HG03439 (cell line): ENCODE data around the gene SCAP.
"Not testable (repeated sequence)": the region's sequence is repeated elsewhere in the genome, so short reads cannot be mapped to it uniquely, and the experiment has no call there.

Experiments
- ATAC-seq: cut with Tn5 transposase; IDR thresholded peaks from one replicate; pipeline ENCODE4 v1.9.1; 2021; ENCODE audit warnings: mild to moderate bottlenecking, moderate library complexity; ENCODE audit not compliant: unreplicated experiment

The SCAP gene

GRCh38 chr3:47482366-47482765 lies 6.6 kb upstream of the SCAP start:
- no peak for ATAC-seq

DNA sequence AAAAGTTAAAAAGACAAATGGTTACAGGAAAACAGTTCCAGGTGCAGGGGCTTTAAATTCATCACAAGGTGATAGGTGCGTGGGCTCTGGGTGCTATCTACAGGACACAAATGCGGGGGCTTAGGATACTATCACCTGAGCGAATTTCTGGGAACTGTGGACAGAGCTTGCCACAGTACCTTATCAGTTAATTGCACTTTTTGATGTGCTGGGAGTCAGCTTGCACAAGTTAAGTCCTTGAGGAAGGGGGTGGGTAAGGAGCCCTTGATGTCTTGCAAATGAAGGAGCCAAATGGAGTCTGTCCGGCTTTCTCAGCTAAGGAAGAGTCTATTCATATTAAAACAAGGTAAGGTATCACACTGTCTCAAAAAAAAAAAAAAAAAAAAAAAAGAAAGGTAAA lies 6.0 kb upstream of the SCAP start:
- ATAC-seq: not testable (repeated sequence)

DNA sequence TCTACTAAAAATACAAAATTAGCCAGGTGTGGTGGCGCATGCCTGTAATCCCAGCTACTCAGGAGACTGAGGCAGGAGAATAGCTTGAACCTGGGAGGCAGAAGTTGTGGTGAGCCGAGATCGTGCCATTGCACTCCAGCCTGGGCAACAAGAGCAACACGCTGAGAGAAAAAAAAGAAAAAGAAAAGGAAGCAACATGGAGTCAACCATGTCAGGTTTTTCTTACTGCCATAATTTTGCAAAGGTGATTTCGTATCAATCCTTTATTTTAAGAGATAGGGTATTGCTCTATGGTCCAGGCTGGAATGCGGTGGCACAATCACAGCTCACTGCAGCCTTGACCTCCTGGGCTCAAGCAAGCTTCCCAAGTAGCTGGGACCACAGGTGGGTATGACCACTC lies 4.5 kb upstream of the SCAP start:
- not testable (repeated sequence) for ATAC-seq

GRCh38 chr3:47479826-47480160 lies 4.1 kb upstream of the SCAP start:
- no peak for ATAC-seq

- no peak for ATAC-seq
These were observed 2.3 kb upstream of the SCAP start for GRCh38 chr3:47478022-47478421.

DNA sequence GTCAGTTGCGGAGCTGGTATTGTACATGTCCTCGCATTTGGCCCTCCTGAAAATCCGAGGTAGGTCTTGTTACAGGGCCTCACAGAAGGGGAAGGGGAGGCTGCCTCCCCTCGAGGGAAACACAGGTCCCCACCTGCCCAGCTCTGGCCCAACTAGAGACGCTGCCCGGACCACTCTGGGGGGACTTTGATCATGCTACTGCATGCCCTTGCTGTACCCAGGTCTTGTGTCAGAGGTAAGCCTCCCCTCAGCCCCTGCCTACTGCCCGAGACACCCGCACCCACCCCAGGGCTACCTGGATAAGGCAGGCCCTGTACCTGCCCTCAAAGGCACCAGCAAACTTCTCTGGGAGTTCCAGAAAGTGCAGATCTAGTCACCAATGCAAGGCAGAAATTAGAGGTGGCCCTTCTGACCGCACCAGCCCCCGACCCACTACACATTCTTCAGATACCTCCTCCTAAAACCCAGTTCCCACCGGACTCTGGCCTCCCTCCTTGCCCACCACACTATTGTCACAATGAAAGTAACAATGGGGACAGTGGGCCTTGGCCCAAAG lies 981 bp upstream of the SCAP start:
- no peak for ATAC-seq

DNA sequence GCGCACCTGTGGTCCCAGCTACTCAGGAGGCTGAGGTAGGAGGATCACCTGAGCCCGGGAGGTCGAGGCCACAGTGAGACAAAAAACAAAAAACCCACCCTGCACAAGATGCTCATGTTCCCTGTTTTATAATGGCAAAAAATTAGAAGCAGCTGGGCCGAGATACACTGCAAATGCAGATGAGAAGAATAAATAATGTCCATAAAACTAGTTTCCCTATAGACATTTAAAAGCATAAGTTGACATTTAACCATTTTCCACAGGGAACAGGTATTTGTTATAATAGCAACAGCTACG lies 537 bp upstream of the SCAP start:
- no peak for ATAC-seq

DNA sequence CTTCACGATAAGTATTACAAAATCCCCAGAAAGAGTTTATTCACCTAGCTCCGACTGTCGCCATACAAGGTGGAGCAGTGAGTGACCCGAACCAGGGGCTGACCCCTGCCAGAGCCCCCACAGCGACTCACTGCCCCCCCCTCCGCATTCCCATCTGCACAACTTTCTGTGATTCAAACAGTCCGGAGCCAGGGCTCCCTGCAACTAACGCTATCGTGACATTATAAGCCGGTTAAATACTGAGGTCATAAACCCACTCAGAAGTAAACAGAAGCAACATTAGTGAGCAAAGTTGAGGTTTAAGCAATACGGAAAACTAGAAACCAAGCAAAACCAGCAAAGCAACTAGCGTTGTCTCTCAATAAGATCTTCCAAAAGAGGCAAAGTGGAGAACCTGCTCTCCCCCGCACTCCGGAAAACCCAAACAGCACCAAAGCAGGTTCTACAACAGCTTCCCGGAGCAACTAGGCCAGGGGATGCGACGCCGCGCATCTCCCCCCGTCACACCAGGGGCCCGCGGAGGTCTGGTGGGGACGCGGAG lies 642 bp downstream of the SCAP start:
- no peak for ATAC-seq

- ATAC-seq: no peak
These were observed 2.4 kb downstream of the SCAP start for GRCh38 chr3:47473391-47473790.

- no peak for ATAC-seq
These were observed 6.1 kb downstream of the SCAP start for GRCh38 chr3:47469616-47470015.

DNA sequence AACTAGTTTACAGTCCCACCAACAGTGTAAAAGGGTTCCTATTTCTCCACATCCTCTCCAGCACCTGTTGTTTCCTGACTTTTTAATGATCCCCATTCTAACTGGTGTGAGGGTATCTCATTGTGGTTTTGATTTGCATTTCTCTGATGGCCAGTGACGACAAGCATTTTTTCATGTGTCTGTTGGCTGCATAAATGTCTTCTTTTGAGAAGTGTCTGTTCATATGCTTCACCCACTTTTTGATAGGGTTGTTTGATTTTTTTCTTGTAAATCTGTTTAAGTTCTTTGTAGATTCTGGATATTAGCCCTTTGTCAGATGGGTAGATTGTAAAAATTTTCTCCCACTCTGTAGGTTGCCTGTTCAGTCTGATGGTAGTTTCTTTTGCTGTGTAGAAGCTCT lies 7.4 kb downstream of the SCAP start:
- not testable (repeated sequence) for ATAC-seq

DNA sequence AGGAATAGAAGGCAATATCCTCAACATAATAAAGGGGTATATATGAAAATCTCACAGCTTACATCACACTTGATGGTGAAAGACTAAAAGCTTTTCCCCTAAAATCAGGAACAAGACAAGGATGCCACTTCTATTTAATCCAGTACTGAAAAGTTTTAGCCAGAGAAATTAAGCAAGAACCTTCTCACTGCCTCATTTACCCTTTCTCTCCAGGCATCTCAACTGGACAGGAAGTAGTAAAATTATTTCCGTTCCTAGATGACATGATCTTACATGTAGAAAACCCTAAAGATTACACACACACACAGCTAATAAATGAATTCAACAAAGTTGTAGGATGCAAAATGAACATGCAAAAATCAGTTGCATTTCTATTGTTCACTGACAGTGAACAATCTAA lies 11.2 kb downstream of the SCAP start:
- no peak for ATAC-seq

DNA sequence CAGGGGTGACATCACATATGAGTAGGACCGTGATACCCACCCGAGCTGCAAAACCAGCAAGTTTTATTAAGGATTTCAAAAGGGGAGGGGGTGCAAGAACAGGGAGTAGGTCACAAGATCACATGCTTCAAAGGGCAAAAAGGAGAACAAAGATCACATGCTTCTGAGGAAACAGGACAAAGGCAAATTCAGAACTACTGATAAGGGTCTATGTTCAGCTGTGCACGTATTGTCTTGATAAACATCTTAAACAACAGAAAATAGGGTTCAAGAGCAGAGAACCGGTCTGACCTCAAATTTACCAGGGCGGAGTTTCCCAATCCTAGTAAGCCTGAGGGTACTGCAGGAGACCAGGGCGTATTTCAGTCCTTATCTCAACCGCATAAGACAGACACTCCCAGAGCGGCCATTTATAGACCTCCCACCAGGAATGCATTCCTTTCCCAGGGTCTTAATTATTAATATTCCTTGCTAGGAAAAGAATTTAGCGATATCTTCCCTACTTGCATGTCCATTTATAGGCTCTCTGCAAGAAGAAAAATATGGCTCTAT lies 16.1 kb downstream of the SCAP start:
- ATAC-seq: not testable (repeated sequence)

GRCh38 chr3:47456984-47457383 lies 18.8 kb downstream of the SCAP start:
- no peak for ATAC-seq

GRCh38 chr3:47455806-47456452 lies 19.8 kb downstream of the SCAP start:
- no peak for ATAC-seq

DNA sequence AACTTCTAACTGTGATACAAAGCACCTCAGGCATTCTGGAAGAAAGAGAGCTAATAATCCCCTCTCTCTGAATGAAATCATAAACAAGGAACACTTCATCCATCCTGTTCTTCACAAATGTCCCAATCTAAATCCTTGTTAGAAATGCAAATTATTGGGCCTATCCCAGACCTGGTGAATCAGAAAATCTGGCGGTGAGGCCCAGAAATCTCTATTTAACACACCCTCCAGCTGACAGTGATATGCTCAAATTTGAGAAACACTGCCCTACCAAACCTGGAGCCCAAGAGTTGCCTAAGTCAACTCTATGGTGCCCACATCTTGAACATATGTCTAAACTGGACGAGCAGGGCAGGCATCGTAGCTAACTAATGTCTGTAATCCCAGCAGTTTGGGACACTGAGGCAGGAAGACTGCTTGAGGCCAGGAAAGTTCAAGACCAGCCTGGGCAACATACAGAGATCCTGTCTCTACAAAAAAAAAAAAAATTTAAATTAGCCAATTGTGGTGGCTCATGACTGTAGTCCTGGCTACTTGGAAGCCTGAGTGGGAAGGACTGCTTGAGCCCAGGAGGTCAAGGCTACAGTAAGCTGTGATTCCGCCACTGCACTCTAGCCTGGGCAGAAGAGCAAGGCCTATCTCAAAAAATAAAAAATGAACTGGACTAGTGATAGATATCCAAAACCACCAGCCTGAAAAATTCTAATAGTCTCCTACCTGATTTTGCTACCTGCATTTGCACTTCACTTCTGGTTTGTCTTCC lies 23.1 kb downstream of the SCAP start:
- ATAC-seq: no peak

GRCh38 chr3:47444103-47444502 lies 31.6 kb downstream of the SCAP start:
- no peak for ATAC-seq

GRCh38 chr3:47443611-47443995 lies 32.1 kb downstream of the SCAP start:
- no peak for ATAC-seq

DNA sequence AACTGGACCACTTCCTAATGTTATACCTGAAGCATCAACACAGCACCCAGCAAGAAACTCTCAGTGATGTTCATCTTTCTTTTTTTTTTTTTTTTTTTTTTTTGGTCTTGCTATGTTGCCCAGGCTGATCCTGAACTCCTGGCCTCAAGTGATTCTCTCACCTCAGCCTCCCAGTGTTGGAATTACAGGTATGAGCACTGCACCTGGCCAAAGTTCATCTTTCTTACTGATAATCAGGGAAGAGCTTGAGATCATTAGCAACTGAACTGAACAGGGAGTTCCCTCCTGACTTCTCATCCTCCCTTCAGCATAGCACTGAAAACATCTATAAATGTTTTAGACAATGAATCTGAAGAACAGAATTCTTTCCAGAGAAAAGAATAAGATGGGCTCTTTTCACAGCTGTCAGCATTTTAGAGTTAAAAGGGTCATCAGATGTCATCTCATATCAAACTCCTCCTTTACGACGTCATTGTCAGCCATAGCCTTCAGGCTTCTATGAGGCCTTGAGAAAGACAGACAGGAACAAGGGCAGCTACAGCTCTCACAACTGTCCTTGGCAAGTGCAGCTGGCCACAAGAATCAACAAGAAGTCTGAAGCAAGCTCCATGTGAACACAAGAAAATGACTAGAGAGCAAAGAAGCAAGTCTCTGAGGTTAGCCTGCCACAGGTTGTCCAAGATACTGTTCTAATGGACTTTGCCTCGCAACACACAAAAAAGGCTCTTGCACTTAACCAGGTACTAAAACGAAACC lies 33.8 kb downstream of the SCAP start:
- no peak for ATAC-seq

DNA sequence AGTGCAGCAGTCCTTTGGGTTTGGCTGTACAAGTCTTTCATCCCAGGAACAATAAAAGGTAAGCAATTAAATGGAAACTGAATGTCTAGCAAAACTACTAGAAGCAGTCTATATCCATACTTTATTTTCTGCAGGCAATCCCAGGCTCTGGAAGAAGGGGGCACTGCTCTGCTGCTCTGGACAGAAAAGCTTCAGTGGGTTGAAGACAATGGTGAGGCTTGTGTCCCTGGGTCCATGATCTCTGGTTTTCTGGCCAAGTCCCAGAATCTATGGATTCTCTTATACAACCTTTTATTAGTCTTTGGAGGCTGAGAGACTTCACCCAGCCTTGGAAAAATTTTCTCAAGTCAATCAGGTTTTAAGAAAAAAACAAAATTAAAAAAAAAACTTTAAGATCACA lies 35.6 kb downstream of the SCAP start:
- ATAC-seq: no peak

DNA sequence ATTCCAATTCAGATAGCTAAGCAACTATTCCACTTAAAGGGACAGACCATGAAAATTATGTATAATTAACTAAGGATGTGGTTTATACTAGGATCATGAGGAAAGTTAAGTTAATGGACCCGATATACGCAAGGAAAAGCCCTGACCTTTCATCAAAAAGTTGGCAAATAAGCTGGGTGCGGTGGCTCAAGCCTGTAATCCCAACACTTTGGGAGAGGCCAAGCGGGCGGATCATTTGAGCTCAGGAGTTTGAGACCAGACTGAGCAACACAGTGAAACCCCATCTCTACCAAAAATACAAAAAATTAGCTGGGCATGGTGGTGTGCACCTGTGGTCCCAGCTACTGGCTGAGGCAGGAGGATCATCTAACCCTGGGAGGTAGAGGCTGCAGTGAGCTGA lies 39.6 kb downstream of the SCAP start:
- no peak for ATAC-seq
